GM18868 (cell line): ENCODE data around the gene ABHD18.
"Not testable (repeated sequence)": the region's sequence is repeated elsewhere in the genome, so short reads cannot be mapped to it uniquely, and the experiment has no call there.

ENCODE experiments used
- ATAC-seq: cut with Tn5 transposase; IDR thresholded peaks from one replicate; pipeline ENCODE4 v1.9.1; 2021; ENCODE audit warnings: mild to moderate bottlenecking, moderate library complexity; ENCODE audit not compliant: unreplicated experiment

ABHD18 gene

GRCh38 chr4:127965062-127965802 lies at the start of gene ABHD18, which contains the start of gene MFSD8:
Gene ABHD18, plus strand, starts transcription at chr4:127965406. Its CDS starts 17,550 bp downstream, at chr4:127982956.
Gene MFSD8, minus strand, starts transcription at chr4:127965173. Its CDS starts 40 bp downstream, at chr4:127965133.
- ATAC-seq = peak; percentile 92

- ATAC-seq = no peak
Measured at GRCh38 chr4:127916512-127916911, 48.7 kb upstream of the ABHD18 start.

GRCh38 chr4:127917151-127917550 lies 48.1 kb upstream of the ABHD18 start:
- ATAC-seq = no peak

- no peak for ATAC-seq
Measured at GRCh38 chr4:127920521-127920920, 44.7 kb upstream of the ABHD18 start.

- no peak for ATAC-seq
Measured at GRCh38 chr4:127922226-127922625, 43.0 kb upstream of the ABHD18 start.

GRCh38 chr4:127925720-127926119 lies 39.5 kb upstream of the ABHD18 start:
- not testable (repeated sequence) for ATAC-seq

- no peak for ATAC-seq
Measured at GRCh38 chr4:127930175-127930574, 35.0 kb upstream of the ABHD18 start.

GRCh38 chr4:127931836-127932235 lies 33.4 kb upstream of the ABHD18 start:
- ATAC-seq = not testable (repeated sequence)

GRCh38 chr4:127936974-127937373 lies 28.2 kb upstream of the ABHD18 start:
- ATAC-seq = no peak

- ATAC-seq = no peak
Measured at GRCh38 chr4:127957105-127957504, 8.1 kb upstream of the ABHD18 start.

- no peak for ATAC-seq
Measured at GRCh38 chr4:127959794-127960193, 5.4 kb upstream of the ABHD18 start.

GRCh38 chr4:127963633-127964398 lies 1.4 kb upstream of the ABHD18 start:
- not testable (repeated sequence) for ATAC-seq

GRCh38 chr4:127964426-127965061 lies 662 bp upstream of the ABHD18 start:
- peak; percentile 18 for ATAC-seq

- peak; percentile 46 for ATAC-seq
Measured at GRCh38 chr4:127965803-127966175, 583 bp downstream of the ABHD18 start.

- no peak for ATAC-seq
Measured at GRCh38 chr4:127967141-127967775, 2.1 kb downstream of the ABHD18 start.

GRCh38 chr4:127968586-127968985 lies 3.4 kb downstream of the ABHD18 start:
- no peak for ATAC-seq

- not testable (repeated sequence) for ATAC-seq
Measured at GRCh38 chr4:127970925-127971324, 5.7 kb downstream of the ABHD18 start.

GRCh38 chr4:127975121-127975770 lies 10.0 kb downstream of the ABHD18 start:
- no peak for ATAC-seq

- no peak for ATAC-seq
Measured at GRCh38 chr4:127978930-127979329, 13.7 kb downstream of the ABHD18 start.

GRCh38 chr4:127982445-127982844 lies 17.2 kb downstream of the ABHD18 start:
- no peak for ATAC-seq

- no peak for ATAC-seq
Measured at GRCh38 chr4:127985989-127986388, 20.8 kb downstream of the ABHD18 start.
